Fibroblast of lung (primary cell): ENCODE results near the gene ALDH1L1.

Experiments
- CTCF ChIP-seq, 2 donors: IDR thresholded peaks in 1 of 2; conservative IDR thresholded peaks in 1 of 2; 1 replicate in 1 of 2; 2 replicates in 1 of 2; pipeline ENCODE4 v1.5.1; 2011 to 2012; ENCODE audit warnings: low read length in 2 of 2, control low read depth in 1 of 2, inconsistent platforms in 1 of 2, low read depth in 1 of 2, mild to moderate bottlenecking in 1 of 2
- EZH2 ChIP-seq: IDR thresholded peaks from 2 replicates; pipeline ENCODE4 v1.5.1; 2012; ENCODE audit warnings: low read length, control low read depth, mild to moderate bottlenecking; ENCODE audit errors: missing control alignments

GRCh38 chr3:126161309-126161708 is 19.1 kb downstream of the ALDH1L1 start:
- TF ChIP-seq CTCF (conservative IDR thresholded peaks at IDR 0.05 in 1 of 2, IDR thresholded peaks at IDR 0.05 in 1 of 2; ENCODE audit: low read depth in 1 of 2, low read length in 2 of 2), result no peak
- no peak for TF ChIP-seq EZH2
